Left colon (tissue), 2 donors: ENCODE measurements around the gene CACNA2D3. TPM values are rescaled to one million over a fixed set of nuclear protein-coding genes. Genes with fewer than 3 reads are reported as not detected.

Experiments
- ATAC-seq: fragments of 200-7000 bp; cut with Tn5 transposase; one replicate; pipeline ENCODE4 v1.9.1; 2020; ENCODE audit warnings: mild to moderate bottlenecking, moderate library complexity
- DNase-seq, 2 donors: peaks; one replicate each; pipeline ENCODE4 v3.0.0-alpha.2; 2020
- intact Hi-C, 2 donors: fragments of 100-400 bp; cut with DNase I in 1 of 2; cut with micrococcal nuclease in 1 of 2; formaldehyde crosslinking; loops; one replicate each; pipeline versions ENCODE4 v1.11.2 to v1.14.0; 2022; cut with DNase I, micrococcal nuclease
- total RNA-seq, 2 donors: library from RNA; stranded (reverse); fragmentation: NEBNext Ultra II Directional; extraction: Animal tissue kit (Norgen Biotek cat#: 25700); gene quantifications; one replicate each; pipeline ENCODE4 v1.2.1, GENCODE V29; 2021
- donor health status: DM: no; HTN: no; CAD: no.
- donor health status: DM: yes; HTN: yes; CAD: no.

Gene CACNA2D3
- total RNA-seq, 2 donors from 2014 or later, result 0.24 to 0.64 TPM

- no peak for DNase-seq
- intact Hi-C loops, result no loop called here
These were observed 41.1 kb downstream of the CACNA2D3 start for GRCh38 chr3:54163441-54163840.

GRCh38 chr3:54164192-54164975, 42.0 kb downstream of the CACNA2D3 start:
- no peak for ATAC-seq
- no peak for DNase-seq
- intact Hi-C loops, result no loop called here

More at GRCh38 chr3:54163441-54163840, 41.1 kb downstream of the CACNA2D3 start:
- no peak for ATAC-seq

- DNase-seq (no peak), ATAC-seq (no peak)
- intact Hi-C loops, result no loop called here
These were observed 43.5 kb downstream of the CACNA2D3 start for GRCh38 chr3:54165865-54166264.

GRCh38 chr3:54167999-54168398, 45.6 kb downstream of the CACNA2D3 start:
- intact Hi-C loops, result no loop called here
- DNase-seq (no peak), ATAC-seq (no peak)

GRCh38 chr3:54168451-54168850, 46.1 kb downstream of the CACNA2D3 start:
- DNase-seq (no peak), ATAC-seq (no peak)
- intact Hi-C loops, result no loop called here

GRCh38 chr3:54169524-54169923, 47.2 kb downstream of the CACNA2D3 start:
- ATAC-seq (no peak), DNase-seq (no peak)
- intact Hi-C loops, result no loop called here

GRCh38 chr3:54171509-54171908, 49.2 kb downstream of the CACNA2D3 start:
- intact Hi-C loops, result no loop called here
- DNase-seq (no peak), ATAC-seq (no peak)

- ATAC-seq, result no peak
- DNase-seq, result no peak
- intact Hi-C loops, result no loop called here
These were observed 49.6 kb downstream of the CACNA2D3 start for GRCh38 chr3:54171951-54172350.

GRCh38 chr3:54173371-54173770, 51.0 kb downstream of the CACNA2D3 start:
- intact Hi-C loops, result no loop called here
- no peak for DNase-seq
- ATAC-seq, result no peak

- DNase-seq (no peak), ATAC-seq (no peak)
- intact Hi-C loops, result no loop called here
These were observed 53.8 kb downstream of the CACNA2D3 start for GRCh38 chr3:54176106-54176505.

GRCh38 chr3:54177816-54178215, 55.5 kb downstream of the CACNA2D3 start:
- ATAC-seq, result no peak
- intact Hi-C loops, result no loop called here
- DNase-seq, result no peak

GRCh38 chr3:54178376-54178775, 56.0 kb downstream of the CACNA2D3 start:
- ATAC-seq, result no peak
- intact Hi-C loops, result no loop called here

GRCh38 chr3:54180921-54181320, 58.6 kb downstream of the CACNA2D3 start:
- ATAC-seq (no peak), DNase-seq (no peak)
- intact Hi-C loops, result no loop called here

More at GRCh38 chr3:54178376-54178775, 56.0 kb downstream of the CACNA2D3 start:
- no peak for DNase-seq

- DNase-seq (no peak), ATAC-seq (no peak)
- intact Hi-C loops, result no loop called here
These were observed 59.9 kb downstream of the CACNA2D3 start for GRCh38 chr3:54182242-54182641.

GRCh38 chr3:54185740-54186139, 63.4 kb downstream of the CACNA2D3 start:
- no peak for DNase-seq
- ATAC-seq, result no peak
- intact Hi-C loops, result no loop called here

GRCh38 chr3:54188176-54188791, 65.9 kb downstream of the CACNA2D3 start:
- intact Hi-C loops, result no loop called here
- ATAC-seq (peak; percentile 75), DNase-seq (peak; percentile 32 to 68)

GRCh38 chr3:54191220-54191619, 68.9 kb downstream of the CACNA2D3 start:
- DNase-seq, result no peak
- no peak for ATAC-seq
- intact Hi-C loops, result no loop called here

- no peak for DNase-seq
- ATAC-seq, result no peak
- intact Hi-C loops, result no loop called here
These were observed 69.7 kb downstream of the CACNA2D3 start for GRCh38 chr3:54192026-54192425.

GRCh38 chr3:54193093-54193492, 70.7 kb downstream of the CACNA2D3 start:
- ATAC-seq, result no peak
- DNase-seq, result no peak
- intact Hi-C loops, result no loop called here

GRCh38 chr3:54196360-54196991, 74.1 kb downstream of the CACNA2D3 start:
- intact Hi-C loops, result no loop called here
- DNase-seq (no peak), ATAC-seq (no peak)
